Measurements from ENCODE around the gene C1orf105.
"Not testable (repeated sequence)": the region's sequence is repeated elsewhere in the genome, so short reads cannot be mapped to it uniquely, and the experiment has no call there.

C1orf105 gene

GRCh38 chr1:172420385-172420784 is at the start of gene C1orf105:
TSS of gene C1orf105 (plus strand) at chr1:172420685. CDS start at chr1:172420886, 201 bp downstream.
- DNase-seq: no peak

GRCh38 chr1:172371646-172372045 is 48.8 kb upstream of the C1orf105 start:
- DNase-seq: not testable (repeated sequence)

GRCh38 chr1:172373864-172374263 is 46.6 kb upstream of the C1orf105 start:
- no peak for DNase-seq

GRCh38 chr1:172375211-172375631 is 45.3 kb upstream of the C1orf105 start:
- no peak for DNase-seq

- DNase-seq: no peak
Measured at GRCh38 chr1:172376431-172376830, 44.1 kb upstream of the C1orf105 start.

GRCh38 chr1:172377565-172377964 is 42.9 kb upstream of the C1orf105 start:
- no peak for DNase-seq

- no peak for DNase-seq
Measured at GRCh38 chr1:172378109-172378760, 42.2 kb upstream of the C1orf105 start.

GRCh38 chr1:172380441-172381244 is 39.8 kb upstream of the C1orf105 start:
- DNase-seq: peak; percentile 27

GRCh38 chr1:172381946-172382345 is 38.5 kb upstream of the C1orf105 start:
- no peak for DNase-seq

GRCh38 chr1:172382406-172382805 is 38.1 kb upstream of the C1orf105 start:
- no peak for DNase-seq

- DNase-seq: no peak
Measured at GRCh38 chr1:172382990-172383389, 37.5 kb upstream of the C1orf105 start.

- DNase-seq: no peak
Measured at GRCh38 chr1:172383536-172383935, 36.9 kb upstream of the C1orf105 start.

GRCh38 chr1:172384656-172385055 is 35.8 kb upstream of the C1orf105 start:
- no peak for DNase-seq

GRCh38 chr1:172386046-172386445 is 34.4 kb upstream of the C1orf105 start:
- DNase-seq: no peak

- DNase-seq: no peak
Measured at GRCh38 chr1:172388490-172388889, 32.0 kb upstream of the C1orf105 start.

- no peak for DNase-seq
Measured at GRCh38 chr1:172390301-172390682, 30.2 kb upstream of the C1orf105 start.

- DNase-seq: no peak
Measured at GRCh38 chr1:172390683-172391551, 29.6 kb upstream of the C1orf105 start.

- no peak for DNase-seq
Measured at GRCh38 chr1:172391976-172392375, 28.5 kb upstream of the C1orf105 start.

- DNase-seq: no peak
Measured at GRCh38 chr1:172393354-172393753, 27.1 kb upstream of the C1orf105 start.

GRCh38 chr1:172394141-172394751 is 26.2 kb upstream of the C1orf105 start:
- peak; percentile 64 for DNase-seq

GRCh38 chr1:172394811-172395210 is 25.7 kb upstream of the C1orf105 start:
- DNase-seq: no peak

- no peak for DNase-seq
Measured at GRCh38 chr1:172395576-172395975, 24.9 kb upstream of the C1orf105 start.

GRCh38 chr1:172397221-172397620 is 23.3 kb upstream of the C1orf105 start:
- no peak for DNase-seq

All from activated gamma-delta T cell treated with Interleukin-2 at 50 U/mL for 16 hours (primary cell).